Adrenal gland (tissue), 5 donors: ENCODE results near the gene TMEM132D.

Experiments
- POLR2A ChIP-seq, 2 donors: fragments of 450-650 bp; IDR thresholded peaks; one replicate each; pipeline ENCODE4 v1.6.1; 2017; ENCODE audit warnings: antibody characterized with exemption in 2 of 2, mild to moderate bottlenecking in 2 of 2, moderate library complexity in 1 of 2
- TF ChIP-seq, protein P1 (sequence below), 6 experiments: fragments of 450-650 bp in 4 of 6; fragments of 200-600 bp in 2 of 6; sonication (generic) in 1 of 6; IDR thresholded peaks; 1 replicate in 5 of 6; 2 replicates in 1 of 6; pipeline versions ENCODE4 v1.5.1 to v1.8.0; 2016 to 2021; ENCODE audit warnings: antibody characterized with exemption in 6 of 6, mild to moderate bottlenecking in 2 of 6, moderate library complexity in 1 of 6
- donor health status: DM: no; HTN: no; CAD: no.

DNA sequence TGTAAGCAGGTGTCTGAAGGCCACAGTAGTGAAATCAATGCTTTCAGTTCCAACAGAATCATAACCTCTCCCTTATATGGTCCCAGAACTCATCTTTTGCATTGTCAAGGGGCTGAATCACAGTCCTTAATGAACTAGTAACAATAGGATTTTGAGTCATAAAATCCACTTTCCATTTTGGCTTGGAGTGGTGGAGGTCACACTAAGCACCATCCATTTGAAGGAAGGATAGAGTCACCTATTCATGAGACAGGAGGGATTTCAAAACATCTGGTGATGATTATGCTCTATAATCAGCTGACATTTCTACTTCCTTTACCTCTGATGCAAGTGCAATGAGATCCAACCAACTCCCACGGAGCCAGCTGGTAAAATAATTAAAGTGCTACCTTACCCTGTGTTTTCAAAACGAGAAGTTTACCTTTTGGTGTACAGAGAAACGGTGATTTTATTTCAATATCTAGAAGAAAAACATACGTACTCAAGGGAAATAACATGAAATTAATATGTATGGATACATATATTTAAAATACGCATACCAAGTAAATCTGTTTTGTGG lies 59.1 kb downstream of the TMEM132D start:
- TF ChIP-seq, protein P1, sequence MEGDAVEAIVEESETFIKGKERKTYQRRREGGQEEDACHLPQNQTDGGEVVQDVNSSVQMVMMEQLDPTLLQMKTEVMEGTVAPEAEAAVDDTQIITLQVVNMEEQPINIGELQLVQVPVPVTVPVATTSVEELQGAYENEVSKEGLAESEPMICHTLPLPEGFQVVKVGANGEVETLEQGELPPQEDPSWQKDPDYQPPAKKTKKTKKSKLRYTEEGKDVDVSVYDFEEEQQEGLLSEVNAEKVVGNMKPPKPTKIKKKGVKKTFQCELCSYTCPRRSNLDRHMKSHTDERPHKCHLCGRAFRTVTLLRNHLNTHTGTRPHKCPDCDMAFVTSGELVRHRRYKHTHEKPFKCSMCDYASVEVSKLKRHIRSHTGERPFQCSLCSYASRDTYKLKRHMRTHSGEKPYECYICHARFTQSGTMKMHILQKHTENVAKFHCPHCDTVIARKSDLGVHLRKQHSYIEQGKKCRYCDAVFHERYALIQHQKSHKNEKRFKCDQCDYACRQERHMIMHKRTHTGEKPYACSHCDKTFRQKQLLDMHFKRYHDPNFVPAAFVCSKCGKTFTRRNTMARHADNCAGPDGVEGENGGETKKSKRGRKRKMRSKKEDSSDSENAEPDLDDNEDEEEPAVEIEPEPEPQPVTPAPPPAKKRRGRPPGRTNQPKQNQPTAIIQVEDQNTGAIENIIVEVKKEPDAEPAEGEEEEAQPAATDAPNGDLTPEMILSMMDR (IDR thresholded peaks at IDR 0.05): no peak
- no peak for TF ChIP-seq POLR2A (IDR thresholded peaks at IDR 0.05)
